Measurements from ENCODE around the gene APBA2.
"Not testable (repeated sequence)": the region's sequence is repeated elsewhere in the genome, so short reads cannot be mapped to it uniquely, and the experiment has no call there.

Gene APBA2

DNA sequence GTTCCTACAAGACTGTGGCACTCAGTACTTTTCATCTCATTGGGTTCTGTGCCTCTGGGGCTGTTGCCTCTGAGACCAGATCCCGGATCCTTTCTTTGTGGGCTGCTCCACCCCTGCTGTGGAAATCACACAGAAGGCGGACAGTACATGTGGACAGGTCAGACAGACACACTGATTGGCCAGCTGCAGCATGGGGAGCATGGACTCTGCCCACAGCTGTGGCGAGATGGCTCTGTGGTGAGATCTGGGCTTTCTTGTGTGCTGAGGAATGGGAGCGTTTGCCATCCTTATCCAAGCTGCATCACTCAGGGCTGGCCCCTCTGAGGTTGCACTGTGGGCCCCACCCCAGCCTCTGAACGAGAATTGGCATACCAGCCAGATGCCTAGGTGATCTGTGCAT, 147.0 kb downstream of the APBA2 start:
- Histone ChIP-seq H3K4me3 (no peak overlapping the region), H3K4me1 (no peaks in the 10 kb centered on the region; the same call in 1 of the 2 replicates), H3K9me3 (no peaks in the 10 kb centered on the region), H3K36me3 (replicated peaks) (no peaks in the 10 kb centered on the region), H3K27me3 (ENCODE audit: low read depth) (no peaks in the 10 kb centered on the region)
- in situ Hi-C loops (cut with MboI; ENCODE audit: low sequenced_read_pairs), result no loop called here
- DNase-seq (ENCODE audit: low spot score in 2 of 2), result no peak

- H3K9me3 ChIP-seq, result no peaks in the 10 kb centered on the region
- H3K4me3 ChIP-seq, result no peak overlapping the region
- no peaks in the 10 kb centered on the region for H3K36me3 ChIP-seq (replicated peaks)
- no peaks in the 10 kb centered on the region for H3K27me3 ChIP-seq (ENCODE audit: low read depth)
- DNase-seq (ENCODE audit: low spot score in 2 of 2), result no peak
- in situ Hi-C loops (cut with MboI; ENCODE audit: low sequenced_read_pairs), result no loop called here
- no peaks in the 10 kb centered on the region; the same call in 1 of the 2 replicates for H3K4me1 ChIP-seq
Measured at GRCh38 chr15:29034151-29034550, 148.4 kb downstream of the APBA2 start.

GRCh38 chr15:29034593-29035335, 149.0 kb downstream of the APBA2 start:
- H3K36me3 ChIP-seq (replicated peaks), result no peaks in the 10 kb centered on the region
- H3K27me3 ChIP-seq (ENCODE audit: low read depth), result no peaks in the 10 kb centered on the region
- no peaks in the 10 kb centered on the region for H3K9me3 ChIP-seq
- no peak overlapping the region for H3K4me3 ChIP-seq
- peaks cover under 1% of the 10 kb centered on the region; the same call in 1 of the 2 replicates for H3K4me1 ChIP-seq
- in situ Hi-C loops (cut with MboI; ENCODE audit: low sequenced_read_pairs), result no loop called here
- DNase-seq (ENCODE audit: low spot score in 2 of 2), result no peak

GRCh38 chr15:29035336-29036285, 149.8 kb downstream of the APBA2 start:
- peaks cover 7% of the 10 kb centered on the region for H3K4me1 ChIP-seq
- no peak for DNase-seq (ENCODE audit: low spot score in 2 of 2)
- in situ Hi-C loops (cut with MboI; ENCODE audit: low sequenced_read_pairs), result no loop called here

DNA sequence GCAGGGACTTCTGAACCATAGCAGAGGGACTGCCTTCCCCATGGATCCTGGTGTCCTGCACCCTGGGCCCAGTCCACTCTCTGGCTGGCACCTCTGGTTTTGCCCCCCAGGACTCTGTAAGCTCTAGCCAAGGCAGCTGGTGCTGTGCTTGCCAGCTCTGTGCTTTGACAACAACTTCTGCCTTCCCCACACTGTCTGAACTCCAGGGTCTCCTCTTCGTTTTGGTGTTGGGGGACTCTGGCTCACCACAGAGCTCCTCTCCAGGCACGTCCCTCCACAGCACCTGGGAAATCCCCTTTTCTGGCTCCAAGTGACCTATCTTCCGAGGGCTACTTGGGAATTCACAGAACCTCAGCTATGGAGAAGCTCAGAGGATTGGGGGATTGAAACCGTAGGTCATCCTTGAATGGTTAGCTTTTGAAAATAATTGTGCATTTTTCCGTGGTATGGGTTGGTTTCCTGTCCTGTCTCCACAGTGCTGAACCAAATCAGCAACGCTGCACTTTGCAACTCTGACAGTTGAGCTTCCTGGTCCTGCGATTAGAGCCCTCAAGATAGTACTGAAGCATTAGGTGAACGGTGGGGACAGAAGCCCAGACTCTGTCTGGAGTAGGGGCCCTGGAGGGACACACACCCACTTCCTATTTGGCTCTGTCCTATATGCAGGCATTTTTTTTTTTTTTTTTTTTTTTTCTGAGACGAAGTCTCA, 152.4 kb downstream of the APBA2 start:
- H3K4me3 ChIP-seq, result no peak overlapping the region
- in situ Hi-C loops (cut with MboI; ENCODE audit: low sequenced_read_pairs), result no loop called here

More at GRCh38 chr15:29035336-29036285, 149.8 kb downstream of the APBA2 start:
- Histone ChIP-seq H3K4me3 (no peak overlapping the region), H3K9me3 (no peaks in the 10 kb centered on the region), H3K27me3 (ENCODE audit: low read depth) (no peaks in the 10 kb centered on the region), H3K36me3 (replicated peaks) (no peaks in the 10 kb centered on the region)

GRCh38 chr15:29039466-29040369, 153.9 kb downstream of the APBA2 start:
- Histone ChIP-seq H3K4me1 (peaks cover 24% of the 10 kb centered on the region), H3K27me3 (ENCODE audit: low read depth) (no peaks in the 10 kb centered on the region), H3K9me3 (no peaks in the 10 kb centered on the region), H3K36me3 (replicated peaks) (no peaks in the 10 kb centered on the region), H3K4me3 (no peak overlapping the region)
- no peak for DNase-seq (ENCODE audit: low spot score in 2 of 2)
- in situ Hi-C loops (cut with MboI; ENCODE audit: low sequenced_read_pairs), result no loop called here

More for the DNA sequence above, 152.4 kb downstream of the APBA2 start:
- no peaks in the 10 kb centered on the region for H3K9me3 ChIP-seq
- peaks cover 9% of the 10 kb centered on the region for H3K4me1 ChIP-seq
- DNase-seq (ENCODE audit: low spot score in 2 of 2), result no peak
- H3K27me3 ChIP-seq (ENCODE audit: low read depth), result no peaks in the 10 kb centered on the region
- H3K36me3 ChIP-seq (replicated peaks), result no peaks in the 10 kb centered on the region

DNA sequence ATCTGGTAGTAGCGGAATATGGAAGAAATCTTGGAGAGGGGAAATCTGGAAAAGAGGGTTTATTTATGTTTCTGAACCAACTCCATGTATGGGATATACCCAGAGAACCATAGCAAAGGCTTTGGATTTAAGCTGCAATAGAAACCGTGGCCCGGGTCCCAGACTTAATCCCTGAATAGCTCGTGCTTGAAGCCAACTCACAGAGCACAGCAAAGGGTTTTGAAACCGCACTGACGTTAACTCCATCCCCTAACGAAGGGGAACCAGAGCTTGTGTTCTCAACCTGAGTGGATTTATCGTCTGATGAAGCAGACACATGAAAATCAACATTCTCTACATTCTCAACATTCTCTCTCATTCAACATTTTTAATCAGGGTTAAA, 154.6 kb downstream of the APBA2 start:
- peak; percentile 41 to 57 for DNase-seq (ENCODE audit: low spot score in 2 of 2)
- Histone ChIP-seq H3K4me3 (no peak overlapping the region), H3K27me3 (ENCODE audit: low read depth) (no peaks in the 10 kb centered on the region), H3K9me3 (no peaks in the 10 kb centered on the region), H3K4me1 (peaks cover 26% of the 10 kb centered on the region), H3K36me3 (replicated peaks) (no peaks in the 10 kb centered on the region)
- in situ Hi-C loops (cut with MboI; ENCODE audit: low sequenced_read_pairs), result no loop called here

- H3K36me3 ChIP-seq (replicated peaks), result no peaks in the 10 kb centered on the region
- in situ Hi-C loops (cut with MboI; ENCODE audit: low sequenced_read_pairs), result no loop called here
- no peak overlapping the region for H3K4me3 ChIP-seq
- no peaks in the 10 kb centered on the region for H3K9me3 ChIP-seq
- peak in 1 of 2 experiments; percentile 50 for DNase-seq (ENCODE audit: low spot score in 2 of 2)
- H3K27me3 ChIP-seq (ENCODE audit: low read depth), result no peaks in the 10 kb centered on the region
- peaks cover 26% of the 10 kb centered on the region for H3K4me1 ChIP-seq
Measured at GRCh38 chr15:29043736-29044502, 158.1 kb downstream of the APBA2 start.

GRCh38 chr15:29044503-29044901, 158.7 kb downstream of the APBA2 start:
- Histone ChIP-seq H3K27me3 (ENCODE audit: low read depth) (no peaks in the 10 kb centered on the region), H3K9me3 (no peaks in the 10 kb centered on the region), H3K4me3 (no peak overlapping the region), H3K36me3 (replicated peaks) (no peaks in the 10 kb centered on the region), H3K4me1 (peaks cover 26% of the 10 kb centered on the region)
- in situ Hi-C loops (cut with MboI; ENCODE audit: low sequenced_read_pairs), result no loop called here
- DNase-seq (ENCODE audit: low spot score in 2 of 2), result peak; percentile 65 to 84

DNA sequence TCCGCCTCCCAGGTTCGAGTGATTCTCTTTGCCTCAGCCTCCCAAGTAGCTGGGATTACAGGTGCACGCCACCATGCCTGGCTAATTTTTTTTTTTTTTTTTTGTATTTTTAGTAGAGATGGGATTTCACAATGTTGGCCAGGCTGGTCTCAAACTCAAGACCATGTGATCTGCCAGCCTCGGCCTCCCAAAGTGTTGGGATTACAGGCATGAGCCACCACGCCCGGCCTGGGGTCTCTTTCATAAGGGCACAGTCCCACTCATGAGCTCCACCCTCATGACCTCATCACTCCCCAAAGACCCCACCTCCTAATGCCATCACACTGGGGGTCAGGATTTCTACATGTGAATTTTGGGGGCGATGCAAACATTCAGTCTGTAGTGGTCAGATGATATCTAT, 159.4 kb downstream of the APBA2 start:
- H3K4me1 ChIP-seq, result peaks cover 21% of the 10 kb centered on the region
- H3K27me3 ChIP-seq (ENCODE audit: low read depth); H3K4me3 ChIP-seq; in situ Hi-C loops (cut with MboI; ENCODE audit: low sequenced_read_pairs); H3K9me3 ChIP-seq; DNase-seq (ENCODE audit: low spot score in 2 of 2); H3K36me3 ChIP-seq (replicated peaks): not testable (repeated sequence)

DNA sequence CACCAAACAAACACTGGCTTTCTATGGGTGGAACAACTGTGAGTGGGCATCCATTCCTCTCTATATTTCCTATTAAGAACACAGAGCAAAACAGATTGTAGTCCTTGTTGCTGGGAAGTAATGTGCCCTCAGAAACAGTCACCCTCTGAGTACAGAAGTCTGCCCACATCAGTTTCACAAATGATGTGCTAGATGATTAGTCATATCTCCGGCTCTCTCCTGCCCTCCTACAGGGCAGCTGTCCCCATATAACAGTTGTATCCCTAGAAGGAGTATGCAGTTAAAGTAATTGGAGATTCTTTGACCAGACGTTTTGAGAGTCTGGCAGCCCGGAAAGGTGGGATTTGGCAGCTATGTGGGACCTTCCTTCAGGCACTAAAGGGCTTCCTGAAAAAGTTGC, 159.9 kb downstream of the APBA2 start:
- no peak for DNase-seq (ENCODE audit: low spot score in 2 of 2)
- Histone ChIP-seq H3K27me3 (ENCODE audit: low read depth) (no peaks in the 10 kb centered on the region), H3K9me3 (no peaks in the 10 kb centered on the region), H3K4me3 (no peak overlapping the region), H3K4me1 (peaks cover 18% of the 10 kb centered on the region), H3K36me3 (replicated peaks) (no peaks in the 10 kb centered on the region)
- in situ Hi-C loops (cut with MboI; ENCODE audit: low sequenced_read_pairs), result no loop called here

DNA sequence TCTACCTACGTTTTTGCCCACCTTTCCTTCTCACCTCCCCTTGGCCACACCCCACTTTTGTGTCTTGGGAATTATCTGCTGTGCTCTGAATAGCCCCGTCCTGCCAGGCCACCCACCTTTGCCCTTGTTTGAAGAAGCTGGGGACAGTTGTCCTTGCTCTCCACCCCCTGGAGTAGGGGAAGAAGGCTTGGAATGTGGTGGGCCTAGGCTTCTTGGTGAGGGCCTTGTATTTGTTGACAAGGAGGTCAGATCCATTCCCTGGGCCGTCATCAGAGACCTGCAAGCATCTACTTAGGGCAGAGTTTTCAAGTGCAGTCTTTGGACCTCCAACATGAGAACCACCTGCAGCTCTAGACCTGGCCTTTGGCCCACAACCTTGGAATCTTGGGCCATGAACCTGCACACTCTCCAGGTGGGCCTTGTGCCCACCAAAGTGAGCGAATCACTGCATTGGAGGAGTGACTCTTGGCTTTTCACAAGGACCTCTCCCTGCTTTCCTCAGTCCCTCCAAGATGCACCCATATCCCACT, 160.6 kb downstream of the APBA2 start:
- no peak for DNase-seq (ENCODE audit: low spot score in 2 of 2)
- Histone ChIP-seq H3K36me3 (replicated peaks) (no peaks in the 10 kb centered on the region), H3K27me3 (ENCODE audit: low read depth) (no peaks in the 10 kb centered on the region), H3K4me3 (no peak overlapping the region), H3K9me3 (no peaks in the 10 kb centered on the region), H3K4me1 (peaks cover 18% of the 10 kb centered on the region)
- in situ Hi-C loops (cut with MboI; ENCODE audit: low sequenced_read_pairs), result no loop called here
